Tibial artery (tissue), 4 donors: ENCODE data around the gene ARHGAP11A.

ENCODE experiments used
- DNase-seq, 2 donors: peaks; one replicate each; pipeline ENCODE4 v3.0.0-alpha.2; 2019
- H3K27ac ChIP-seq, 2 donors: fragments of 200-600 bp; sonication (generic) in 1 of 2; 1 replicate in 1 of 2; 2 replicates in 1 of 2; pipeline ENCODE4 v1.5.1; 2018 to 2019; ENCODE audit warnings: mild to moderate bottlenecking in 1 of 2
- H3K27me3 ChIP-seq, 2 donors: fragments of 200-600 bp; sonication (generic) in 1 of 2; one replicate each; pipeline versions ENCODE4 v1.5.1 to v1.6.0; 2016 to 2019
- H3K36me3 ChIP-seq, 3 donors: fragments of 200-600 bp; sonication (generic) in 2 of 3; one replicate each; pipeline ENCODE4 v1.5.1; 2016 to 2019; ENCODE audit warnings: mild to moderate bottlenecking in 2 of 3
- H3K4me1 ChIP-seq, 4 donors: fragments of 200-600 bp; sonication (generic) in 2 of 4; 1 replicate in 3 of 4; 2 replicates in 1 of 4; pipeline ENCODE4 v1.5.1; 2016 to 2019
- H3K4me3 ChIP-seq, 2 donors: fragments of 200-600 bp; sonication (generic) in 1 of 2; 1 replicate in 1 of 2; 2 replicates in 1 of 2; pipeline ENCODE4 v1.5.1; 2018 to 2019; ENCODE audit warnings: mild to moderate bottlenecking in 2 of 2
- H3K9me3 ChIP-seq, 3 donors: fragments of 200-600 bp; sonication (generic) in 1 of 3; one replicate each; pipeline ENCODE4 v1.5.1; 2016 to 2019
- CTCF ChIP-seq, 2 experiments: fragments of 200-600 bp in 1 of 2; fragments of 450-650 bp in 1 of 2; IDR thresholded peaks; one replicate each; pipeline ENCODE4 v1.5.1; 2017 to 2019; ENCODE audit warnings: antibody characterized with exemption in 2 of 2, mild to moderate bottlenecking in 1 of 2, moderate library complexity in 1 of 2
- intact Hi-C: fragments of 100-400 bp; cut with DNase I; formaldehyde crosslinking; loops from one replicate; pipeline ENCODE4 v1.15.0; 2023; ENCODE audit warnings: low total_unique reads

The ARHGAP11A gene

GRCh38 chr15:32685576-32685975, 70.3 kb downstream of the ARHGAP11A start:
- TF ChIP-seq CTCF (IDR thresholded peaks at IDR 0.05) = no peak
- no peak for DNase-seq
- intact Hi-C loops = no loop called here
- no peaks in the 10 kb centered on the region for H3K36me3 ChIP-seq
- H3K27ac ChIP-seq = no peak overlapping the region
- H3K4me1 ChIP-seq = peaks cover 0 to 11% (median 3%) of the 10 kb centered on the region in 4 donors
- H3K9me3 ChIP-seq = no peaks in the 10 kb centered on the region
- H3K4me3 ChIP-seq = no peak overlapping the region
- H3K27me3 ChIP-seq = no peaks in the 10 kb centered on the region

- Histone ChIP-seq H3K27me3 (no peaks in the 10 kb centered on the region), H3K4me3 (no peak overlapping the region), H3K9me3 (no peaks in the 10 kb centered on the region), H3K27ac (no peak overlapping the region), H3K36me3 (no peaks in the 10 kb centered on the region), H3K4me1 (peaks cover 0 to 3% (median 0%) of the 10 kb centered on the region in 4 donors)
- DNase-seq = no peak
- intact Hi-C loops = no loop called here
- no peak for TF ChIP-seq CTCF (IDR thresholded peaks at IDR 0.05)
These were observed 72.3 kb downstream of the ARHGAP11A start for GRCh38 chr15:32687556-32687955.

- intact Hi-C loops = no loop called here
- Histone ChIP-seq H3K27ac (no peak overlapping the region), H3K4me1 (no peaks in the 10 kb centered on the region), H3K36me3 (no peaks in the 10 kb centered on the region), H3K9me3 (no peaks in the 10 kb centered on the region), H3K4me3 (no peak overlapping the region), H3K27me3 (no peaks in the 10 kb centered on the region)
- no peak for TF ChIP-seq CTCF (IDR thresholded peaks at IDR 0.05)
- no peak for DNase-seq
These were observed 72.9 kb downstream of the ARHGAP11A start for GRCh38 chr15:32688151-32688639.
